NOMO-1 treated with dmso at 0.1 percent for 144 hours (cell line): ENCODE measurements around the gene CC2D1A.

Experiments used
- DNase-seq: peaks from one replicate; lab custom pipeline; 2025; ENCODE audit not compliant: unreplicated experiment; lab: John Stamatoyannopoulos, UW

The CC2D1A gene

GRCh38 chr19:13935765-13936510 is 29.9 kb downstream of the CC2D1A start:
- DNase-seq: no peak

- no peak for DNase-seq
These were observed 31.7 kb downstream of the CC2D1A start for GRCh38 chr19:13937479-13938300.

- DNase-seq: no peak
These were observed 32.5 kb downstream of the CC2D1A start, which contains the start of gene PODNL1 for GRCh38 chr19:13938301-13939064. Gene PODNL1 (minus strand): TSS chr19:13938417. CDS start chr19:13938181, 236 bp downstream.

- no peak for DNase-seq
These were observed 36.2 kb downstream of the CC2D1A start for GRCh38 chr19:13942023-13942684.

- no peak for DNase-seq
These were observed 40.4 kb downstream of the CC2D1A start for GRCh38 chr19:13946414-13946813.

- DNase-seq: no peak
These were observed 45.0 kb downstream of the CC2D1A start for GRCh38 chr19:13951043-13951442.

GRCh38 chr19:13951799-13952153 is 45.8 kb downstream of the CC2D1A start:
- no peak for DNase-seq

GRCh38 chr19:13952154-13952930 is 46.3 kb downstream of the CC2D1A start, which contains the start of gene DCAF15:
Gene DCAF15 (plus strand): TSS chr19:13952509. CDS start chr19:13952513, 4 bp downstream.
- DNase-seq: peak; percentile 99

GRCh38 chr19:13952931-13953531 is 47.0 kb downstream of the CC2D1A start:
- no peak for DNase-seq

- no peak for DNase-seq
These were observed 48.2 kb downstream of the CC2D1A start for GRCh38 chr19:13954185-13954584.

GRCh38 chr19:13955662-13956364 is 49.8 kb downstream of the CC2D1A start:
- DNase-seq: no peak

- no peak for DNase-seq
These were observed 50.4 kb downstream of the CC2D1A start for GRCh38 chr19:13956365-13956744.

GRCh38 chr19:13957051-13957450 is 51.0 kb downstream of the CC2D1A start:
- DNase-seq: no peak

GRCh38 chr19:13958043-13958442 is 52.0 kb downstream of the CC2D1A start:
- no peak for DNase-seq

GRCh38 chr19:13959141-13959961 is 53.4 kb downstream of the CC2D1A start:
- no peak for DNase-seq

- DNase-seq: no peak
These were observed 54.2 kb downstream of the CC2D1A start for GRCh38 chr19:13959962-13960862.
